Naive B cell (primary cell): ENCODE data around the gene NPDC1. TPM values are rescaled to one million over a fixed set of nuclear protein-coding genes. Genes with fewer than 3 reads are reported as not detected.

ENCODE experiments used
- ATAC-seq, 2 donors: fragments of 150-1000 bp; cut with Tn5 transposase; 2 replicates each; pipeline ENCODE4 v1.10.0; 2021; ENCODE audit warnings: low read depth in 2 of 2, mild to moderate bottlenecking in 2 of 2, moderate library complexity in 2 of 2
- DNase-seq: peaks from one replicate; pipeline ENCODE4 v3.0.0; 2022
- H3K27ac Mint-ChIP-seq, 6 donors: one replicate each; pipeline ENCODE4 v1.8.0; 2020 to 2022; ENCODE audit warnings: mild to moderate bottlenecking in 6 of 6, mixed read lengths in 6 of 6, moderate library complexity in 5 of 6, inconsistent platforms in 2 of 6
- H3K27me3 Mint-ChIP-seq, 3 donors: one replicate each; pipeline ENCODE4 v1.8.0; 2021 to 2022; ENCODE audit warnings: mixed read lengths in 3 of 3, mild to moderate bottlenecking in 1 of 3
- H3K36me3 Mint-ChIP-seq, 2 donors: one replicate each; pipeline ENCODE4 v1.8.0; 2020 to 2022; ENCODE audit warnings: mixed read lengths in 2 of 2, inconsistent platforms in 1 of 2, mild to moderate bottlenecking in 1 of 2
- H3K4me1 Mint-ChIP-seq, 3 donors: one replicate each; pipeline ENCODE4 v1.8.0; 2020 to 2022; ENCODE audit warnings: mixed read lengths in 3 of 3, inconsistent platforms in 1 of 3, mild to moderate bottlenecking in 1 of 3, moderate library complexity in 1 of 3
- H3K4me3 Mint-ChIP-seq, 8 donors: one replicate each; pipeline ENCODE4 v1.8.0; 2020 to 2022; ENCODE audit warnings: mild to moderate bottlenecking in 8 of 8, mixed read lengths in 8 of 8, moderate library complexity in 8 of 8, inconsistent platforms in 2 of 8
- H3K9me3 Mint-ChIP-seq, 7 donors: one replicate each; pipeline ENCODE4 v1.8.0; 2020 to 2022; ENCODE audit warnings: mixed read lengths in 7 of 7, mild to moderate bottlenecking in 5 of 7, inconsistent platforms in 2 of 7, moderate library complexity in 1 of 7
- polyA plus RNA-seq, 6 donors: library from polyadenylated mRNA; unstranded; fragments of 300-500 nt; fragmentation: Illumina TruSeq; gene quantifications; one replicate each; pipeline ENCODE4 v1.2.3, GENCODE V29; 2021; ENCODE audit warnings: low read depth in 6 of 6

Gene NPDC1
- polyA plus RNA-seq, 6 donors from 2014 or later = 0.68 TPM; not detected in 5

DNA sequence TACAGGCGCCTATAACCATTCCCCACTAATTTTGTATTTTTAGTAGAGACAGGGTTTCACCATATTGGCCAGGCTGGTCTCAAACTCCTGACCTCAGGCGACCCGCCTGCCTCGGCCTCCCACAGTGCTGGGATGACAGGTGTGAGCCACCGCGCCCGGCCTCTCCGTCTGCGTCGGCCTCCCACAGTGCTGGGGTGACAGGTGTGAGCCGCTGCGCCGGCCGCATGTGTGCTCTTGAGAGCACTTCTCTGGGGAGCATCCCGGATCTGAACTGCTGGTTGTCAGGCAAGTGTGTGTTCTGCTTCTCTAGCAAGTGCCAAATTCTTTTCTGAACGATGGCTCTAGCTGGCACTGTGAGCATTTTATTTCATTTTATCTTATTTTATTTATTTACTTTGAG, 11.6 kb upstream of the NPDC1 start:
- no peaks in the 10 kb centered on the region for H3K9me3 Mint-ChIP-seq
- no peaks in the 10 kb centered on the region for H3K4me1 Mint-ChIP-seq
- H3K27ac Mint-ChIP-seq = peak overlapping the region in 1 of 6 donors; percentile 13
- ATAC-seq (no peak), DNase-seq (no peak)
- no peaks in the 10 kb centered on the region for H3K36me3 Mint-ChIP-seq
- H3K4me3 Mint-ChIP-seq = no peak overlapping the region
- H3K27me3 Mint-ChIP-seq = peaks cover 0 to 4% (median 0%) of the 10 kb centered on the region in 3 donors

- no peaks in the 10 kb centered on the region for H3K4me1 Mint-ChIP-seq
- H3K9me3 Mint-ChIP-seq = no peaks in the 10 kb centered on the region
- ATAC-seq (no peak), DNase-seq (no peak)
- peak overlapping the region in 1 of 6 donors; percentile 49 for H3K27ac Mint-ChIP-seq
- H3K36me3 Mint-ChIP-seq = no peaks in the 10 kb centered on the region
- H3K4me3 Mint-ChIP-seq = peak overlapping the region in 2 of 8 donors; percentile 30 to 50
- peaks cover 0 to 11% (median 0%) of the 10 kb centered on the region in 3 donors for H3K27me3 Mint-ChIP-seq
Observed at GRCh38 chr9:137056739-137057415, 10.9 kb upstream of the NPDC1 start.

GRCh38 chr9:137055385-137056364, 9.7 kb upstream of the NPDC1 start:
- no peaks in the 10 kb centered on the region for H3K4me1 Mint-ChIP-seq
- DNase-seq = no peak
- H3K9me3 Mint-ChIP-seq = no peaks in the 10 kb centered on the region
- no peak overlapping the region for H3K27ac Mint-ChIP-seq
- peak overlapping the region in 1 of 8 donors; percentile 23 for H3K4me3 Mint-ChIP-seq
- ATAC-seq = no peak
- H3K27me3 Mint-ChIP-seq = peaks cover 0 to 21% (median 2%) of the 10 kb centered on the region in 3 donors
- H3K36me3 Mint-ChIP-seq = no peaks in the 10 kb centered on the region

GRCh38 chr9:137054932-137055384, 9.0 kb upstream of the NPDC1 start:
- DNase-seq (no peak), ATAC-seq (no peak)
- Mint-ChIP-seq H3K9me3 (no peaks in the 10 kb centered on the region), H3K36me3 (no peaks in the 10 kb centered on the region), H3K4me3 (peak overlapping the region in 2 of 8 donors; percentile 26 to 30), H3K27ac (no peak overlapping the region), H3K27me3 (peaks cover 0 to 28% (median 9%) of the 10 kb centered on the region in 3 donors), H3K4me1 (no peaks in the 10 kb centered on the region)

DNA sequence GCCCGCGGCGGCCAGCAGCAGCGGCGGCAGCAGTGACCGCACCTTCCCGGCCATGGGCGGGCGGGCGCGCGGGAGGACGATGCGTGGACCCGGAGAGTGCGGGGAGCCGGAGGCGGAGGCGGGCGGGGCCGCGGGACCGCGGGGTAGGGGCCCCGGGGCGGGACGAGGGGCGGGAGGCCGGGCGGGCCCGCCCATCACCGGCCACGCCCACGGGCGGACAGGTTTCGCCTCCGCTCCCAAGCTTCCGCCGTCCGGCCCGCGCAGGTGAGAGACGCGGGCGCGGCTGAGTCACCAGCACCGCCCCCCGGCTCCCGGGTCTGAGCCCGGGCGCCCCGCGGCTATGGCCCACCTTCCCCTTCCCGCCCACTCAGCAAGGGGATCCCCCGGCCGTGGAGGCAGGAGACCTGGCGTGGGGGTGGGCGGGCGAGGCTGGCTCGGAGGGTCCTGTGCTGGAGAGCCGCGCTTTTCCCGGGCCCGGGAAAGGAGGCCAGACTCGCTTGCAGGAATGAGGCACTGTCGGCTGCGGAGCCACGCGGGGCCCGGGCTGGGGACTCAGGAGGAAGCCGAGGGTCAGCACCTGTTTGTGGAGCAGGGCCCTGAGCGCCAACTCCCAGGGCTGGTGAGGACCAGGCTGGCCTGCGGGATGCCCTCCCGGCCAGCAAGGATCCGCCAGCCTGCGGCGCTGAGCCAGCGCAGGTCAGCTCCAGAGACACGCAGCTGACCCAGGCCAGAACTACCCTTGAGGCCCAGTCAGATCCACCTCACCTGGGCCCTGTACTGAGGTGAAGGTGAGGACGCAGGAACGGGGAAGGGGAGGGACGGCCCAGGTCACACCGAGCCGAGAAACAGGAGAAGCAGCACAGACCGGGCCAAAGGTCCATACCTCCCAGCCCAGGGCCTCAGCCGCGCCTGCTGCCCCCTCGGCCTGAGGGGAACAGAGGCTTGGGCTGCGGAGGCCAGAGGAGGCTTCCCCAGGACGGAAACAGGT, 8.3 kb upstream of the NPDC1 start, which contains the start of gene ENTPD2:
TSS of gene ENTPD2 (minus strand) at position 118 of the 988 bp plus-strand sequence. CDS start at position 54, 64 bp downstream.
- Mint-ChIP-seq H3K4me3 (peak within 1 kb of the TSS in 6 of 8 donors; percentile 24 to 70 (median 33)), H3K9me3 (no peaks in the 10 kb centered on the region), H3K27me3 (peaks cover 0 to 35% (median 16%) of the 10 kb centered on the region in 3 donors), H3K4me1 (peaks cover 0 to 2% (median 0%) of the 10 kb centered on the region in 3 donors), H3K27ac (no peak within 1 kb of the TSS), H3K36me3 (no peaks in the 10 kb centered on the region)
- DNase-seq (no peak), ATAC-seq (peak; percentile 45 to 55)

DNA sequence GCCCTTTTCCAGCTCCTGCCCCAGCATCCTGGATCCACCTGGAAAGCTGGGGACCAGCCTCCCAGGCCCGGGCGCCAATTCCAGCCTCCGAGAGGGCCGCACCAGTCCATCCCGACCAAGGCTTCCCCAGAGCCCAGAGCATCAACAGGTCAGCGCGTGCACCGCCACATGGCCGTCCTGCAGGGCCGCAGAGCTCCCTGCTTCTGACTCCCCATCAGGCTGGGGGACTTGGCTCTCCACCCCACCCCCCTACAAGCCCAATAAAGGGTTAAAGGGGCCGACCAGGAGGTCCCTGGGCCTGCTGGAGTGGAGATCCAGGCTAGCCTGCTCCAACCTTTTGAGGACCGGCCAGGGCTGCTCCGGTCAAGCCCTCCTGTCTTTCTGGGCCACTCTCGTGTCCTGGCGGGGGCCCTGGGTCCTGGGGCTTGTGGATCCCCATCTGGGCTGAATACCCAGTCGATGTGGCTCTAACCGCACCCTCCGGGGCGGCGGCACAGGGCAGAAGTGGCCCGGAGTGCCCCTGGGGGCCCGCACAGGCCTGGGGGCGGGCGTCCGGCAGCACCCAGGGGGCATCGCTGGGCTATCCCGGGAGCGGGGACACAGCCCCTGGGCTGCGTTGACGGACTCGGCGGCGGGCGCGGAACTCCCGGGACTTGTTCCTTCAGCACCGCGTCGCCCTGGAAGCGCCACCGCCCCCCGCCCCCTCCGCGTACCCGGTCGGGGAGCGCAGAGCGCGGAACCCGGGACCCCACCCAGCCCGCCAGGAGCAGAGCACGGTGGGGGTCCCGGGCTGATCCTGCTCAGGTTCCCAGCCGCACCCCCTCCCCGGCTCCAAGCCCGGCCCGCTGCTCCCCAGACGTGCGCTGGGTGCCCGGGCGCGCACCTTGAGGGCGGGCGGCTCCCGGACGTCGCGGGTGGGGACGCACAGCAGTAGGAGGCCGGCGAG, 7.3 kb upstream of the NPDC1 start:
- peaks cover 0 to 38% (median 16%) of the 10 kb centered on the region in 3 donors for H3K27me3 Mint-ChIP-seq
- DNase-seq = no peak
- no peak overlapping the region for H3K27ac Mint-ChIP-seq
- H3K4me1 Mint-ChIP-seq = peaks cover 0 to 2% (median 0%) of the 10 kb centered on the region in 3 donors
- no peaks in the 10 kb centered on the region for H3K36me3 Mint-ChIP-seq
- peak overlapping the region in 6 of 8 donors; percentile 24 to 44 (median 33) for H3K4me3 Mint-ChIP-seq
- no peaks in the 10 kb centered on the region for H3K9me3 Mint-ChIP-seq
- ATAC-seq = peak; percentile 31 to 39

DNA sequence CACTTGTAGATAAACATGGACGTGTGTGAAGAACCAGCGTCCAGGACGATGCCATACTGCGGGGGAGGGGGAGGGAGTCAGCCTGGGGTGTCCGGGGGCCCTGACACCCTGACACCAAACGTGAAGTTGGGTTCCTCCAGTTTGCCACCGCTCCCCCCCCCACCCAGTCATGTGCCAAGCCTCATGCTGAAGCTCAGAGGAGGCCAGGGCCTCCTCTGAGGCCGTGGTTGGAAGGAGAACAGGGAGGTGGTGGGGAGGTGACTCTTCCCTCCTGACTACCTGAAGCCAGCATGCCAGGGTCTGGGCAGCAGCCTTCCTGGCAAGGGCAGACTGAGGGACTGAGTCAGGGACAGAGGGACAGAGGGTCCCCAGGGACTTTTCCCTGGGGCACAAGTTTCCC, 6.3 kb upstream of the NPDC1 start:
- Mint-ChIP-seq H3K27me3 (peaks cover 0 to 48% (median 16%) of the 10 kb centered on the region in 3 donors), H3K27ac (no peak overlapping the region), H3K9me3 (no peaks in the 10 kb centered on the region), H3K4me3 (peak overlapping the region in 5 of 8 donors; percentile 33 to 47 (median 40)), H3K4me1 (peaks cover 0 to 2% (median 0%) of the 10 kb centered on the region in 3 donors), H3K36me3 (no peaks in the 10 kb centered on the region)
- DNase-seq (no peak), ATAC-seq (no peak)

- no peaks in the 10 kb centered on the region for H3K36me3 Mint-ChIP-seq
- peaks cover 5 to 58% (median 16%) of the 10 kb centered on the region in 3 donors for H3K27me3 Mint-ChIP-seq
- H3K4me3 Mint-ChIP-seq = peak overlapping the region in 1 of 8 donors; percentile 25
- DNase-seq (no peak), ATAC-seq (no peak)
- peaks cover 3 to 11% (median 6%) of the 10 kb centered on the region in 3 donors for H3K4me1 Mint-ChIP-seq
- H3K27ac Mint-ChIP-seq = peak overlapping the region in 1 of 6 donors; percentile 56
- H3K9me3 Mint-ChIP-seq = no peaks in the 10 kb centered on the region
Observed at GRCh38 chr9:137051145-137051724, 5.3 kb upstream of the NPDC1 start.

GRCh38 chr9:137050570-137050969, 4.6 kb upstream of the NPDC1 start:
- ATAC-seq = no peak
- H3K4me1 Mint-ChIP-seq = peaks cover 4 to 12% (median 7%) of the 10 kb centered on the region in 3 donors
- H3K36me3 Mint-ChIP-seq = no peaks in the 10 kb centered on the region
- no peaks in the 10 kb centered on the region for H3K9me3 Mint-ChIP-seq
- no peak overlapping the region for H3K27ac Mint-ChIP-seq
- H3K4me3 Mint-ChIP-seq = no peak overlapping the region
- no peak for DNase-seq
- H3K27me3 Mint-ChIP-seq = peaks cover 5 to 59% (median 16%) of the 10 kb centered on the region in 3 donors

- peak; percentile 31 to 34 for ATAC-seq
- Mint-ChIP-seq H3K4me3 (no peak overlapping the region), H3K27me3 (peaks cover 7 to 66% (median 20%) of the 10 kb centered on the region in 3 donors), H3K27ac (peak overlapping the region in 1 of 6 donors; percentile 79), H3K36me3 (no peaks in the 10 kb centered on the region), H3K4me1 (peaks cover 8 to 17% (median 13%) of the 10 kb centered on the region in 3 donors), H3K9me3 (no peaks in the 10 kb centered on the region)
- DNase-seq = no peak
Observed at GRCh38 chr9:137049544-137050449, 3.8 kb upstream of the NPDC1 start.
